Mesendoderm (in vitro differentiated cells): Measurements from ENCODE around the gene TP73.

Source experiments
- DNase-seq: peaks from one replicate; pipeline ENCODE4 v3.0.0; 2013
- H2AK5ac ChIP-seq: 2 replicates; pipeline ENCODE4 v1.6.1; 2013; ENCODE audit warnings: low read length, inconsistent platforms
- H2BK120ac ChIP-seq: 2 replicates; pipeline ENCODE4 v1.6.1; 2013; ENCODE audit warnings: low read depth, mild to moderate bottlenecking, low read length, moderate library complexity, mixed read lengths
- H2BK15ac ChIP-seq: replicated peaks from 2 replicates; pipeline ENCODE4 v1.6.1; 2013; ENCODE audit warnings: low read depth, mild to moderate bottlenecking, moderate library complexity
- H2BK5ac ChIP-seq: 2 replicates; pipeline ENCODE4 v1.6.1; 2013; ENCODE audit warnings: low read length, inconsistent platforms
- H3K18ac ChIP-seq: 2 replicates; pipeline ENCODE4 v1.6.1; 2013; ENCODE audit warnings: mild to moderate bottlenecking, low read length, mixed read lengths
- H3K23ac ChIP-seq: one replicate; pipeline ENCODE4 v1.6.1; 2013; ENCODE audit warnings: low read length
- H3K27ac ChIP-seq: 2 replicates; pipeline ENCODE4 v1.5.1; 2013; ENCODE audit warnings: low read depth, mild to moderate bottlenecking, inconsistent platforms, low read length, moderate library complexity
- H3K27me3 ChIP-seq: 2 replicates; pipeline ENCODE4 v1.6.1; 2013; ENCODE audit warnings: low read length, control low read depth, mild to moderate bottlenecking, inconsistent platforms; ENCODE audit not compliant: insufficient read depth, poor library complexity
- H3K36me3 ChIP-seq: 2 replicates; pipeline ENCODE4 v1.6.1; 2013; ENCODE audit warnings: low read length, inconsistent platforms; ENCODE audit not compliant: control insufficient read depth, insufficient read depth
- H3K4ac ChIP-seq: one replicate; pipeline ENCODE4 v1.6.1; 2013; ENCODE audit warnings: low read depth, mild to moderate bottlenecking, low read length, moderate library complexity
- H3K4me1 ChIP-seq: 2 replicates; pipeline ENCODE4 v1.6.1; 2013; ENCODE audit warnings: low read depth, low read length, inconsistent platforms; ENCODE audit not compliant: control insufficient read depth
- H3K4me2 ChIP-seq: 2 replicates; pipeline ENCODE4 v1.6.1; 2013; ENCODE audit warnings: low read length
- H3K4me3 ChIP-seq: 2 replicates; pipeline ENCODE4 v1.5.1; 2013; ENCODE audit warnings: mild to moderate bottlenecking, low read length
- H3K56ac ChIP-seq: one replicate; pipeline ENCODE4 v1.6.1; 2013; ENCODE audit warnings: low read length
- H3K79me1 ChIP-seq: 2 replicates; pipeline ENCODE4 v1.6.1; 2013; ENCODE audit warnings: low read length, inconsistent platforms
- H3K79me2 ChIP-seq: 2 replicates; pipeline ENCODE4 v1.6.1; 2013; ENCODE audit warnings: mild to moderate bottlenecking, low read length; ENCODE audit not compliant: control insufficient read depth, insufficient read depth
- H3K9ac ChIP-seq: 2 replicates; pipeline ENCODE4 v1.6.1; 2013; ENCODE audit warnings: low read length, inconsistent platforms
- H4K5ac ChIP-seq: one replicate; pipeline ENCODE4 v1.6.1; 2013; ENCODE audit warnings: low read length
- H4K8ac ChIP-seq: one replicate; pipeline ENCODE4 v1.6.1; 2013; ENCODE audit warnings: low read depth, mild to moderate bottlenecking, control low read depth, low read length, moderate library complexity
- WGBS: extraction: QIAGEN DNeasy Blood & Tissue Kit; methylation state at CpG from one replicate; pipeline ENCODE4 v1.1.7; 2013; ENCODE audit warnings: low lambda C conversion rate, missing lambda C conversion rate; ENCODE audit not compliant: insufficient coverage; ENCODE audit errors: extremely low coverage; 5-methylcytosine and 5-hydroxymethylcytosine counted together

Gene TP73

DNA sequence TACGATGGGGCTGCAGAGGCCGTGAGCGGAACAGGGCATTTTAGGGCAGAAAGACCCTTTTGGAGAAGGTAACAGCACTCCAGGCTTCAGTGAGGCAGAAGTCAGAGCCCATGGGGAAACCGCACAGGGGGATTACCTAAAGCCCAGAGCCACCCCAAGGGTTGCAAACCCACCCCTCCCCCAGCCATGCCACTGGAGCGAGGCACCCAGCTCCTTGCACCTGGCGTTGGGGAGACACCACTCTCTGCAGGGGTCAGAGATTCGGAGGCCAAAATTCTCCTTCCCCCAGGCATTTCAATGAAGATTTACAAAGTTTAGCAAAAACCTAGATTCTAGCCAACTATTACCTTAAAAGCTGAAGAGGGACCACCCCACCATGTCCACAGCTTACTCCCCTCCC lies 61.5 kb downstream of the TP73 start:
- Histone ChIP-seq H2BK5ac (no peak overlapping the region), H3K27ac (no peak overlapping the region), H3K4me2 (no peak overlapping the region), H3K4ac (no peak overlapping the region), H3K9ac (no peak overlapping the region), H4K5ac (no peak overlapping the region), H2BK15ac (no peak overlapping the region), H4K8ac (no peak overlapping the region), H3K4me3 (no peak overlapping the region), H3K27me3 (no peaks in the 10 kb centered on the region), H3K18ac (no peak overlapping the region), H3K56ac (no peak overlapping the region), H3K4me1 (no peaks in the 10 kb centered on the region), H3K36me3 (no peaks in the 10 kb centered on the region), H2AK5ac (no peak overlapping the region), H3K79me1 (no peaks in the 10 kb centered on the region), H3K23ac (no peak overlapping the region), H2BK120ac (no peak overlapping the region), H3K79me2 (no peaks in the 10 kb centered on the region)
- WGBS: no CpG with 5 or more reads among the region's 7 CpGs
- DNase-seq: no peak

GRCh38 chr1:3714284-3714741 lies 62.0 kb downstream of the TP73 start:
- WGBS: no CpG with 5 or more reads among the region's 10 CpGs
- no peak overlapping the region for H2BK5ac ChIP-seq
- H3K4ac ChIP-seq: no peak overlapping the region
- no peak overlapping the region for H3K9ac ChIP-seq
- H3K4me3 ChIP-seq: no peak overlapping the region
- H3K36me3 ChIP-seq: no peaks in the 10 kb centered on the region
- H4K5ac ChIP-seq: no peak overlapping the region
- no peaks in the 10 kb centered on the region for H3K79me2 ChIP-seq
- H3K18ac ChIP-seq: no peak overlapping the region
- no peak overlapping the region for H2BK120ac ChIP-seq
- no peaks in the 10 kb centered on the region for H3K27me3 ChIP-seq
- H3K56ac ChIP-seq: no peak overlapping the region
- H3K79me1 ChIP-seq: no peaks in the 10 kb centered on the region
- H3K4me1 ChIP-seq: no peaks in the 10 kb centered on the region
- H3K23ac ChIP-seq: no peak overlapping the region
- no peak overlapping the region for H3K4me2 ChIP-seq
- H2AK5ac ChIP-seq: no peak overlapping the region
- no peak overlapping the region for H2BK15ac ChIP-seq
- H4K8ac ChIP-seq: no peak overlapping the region
- H3K27ac ChIP-seq: no peak overlapping the region
- no peak for DNase-seq

DNA sequence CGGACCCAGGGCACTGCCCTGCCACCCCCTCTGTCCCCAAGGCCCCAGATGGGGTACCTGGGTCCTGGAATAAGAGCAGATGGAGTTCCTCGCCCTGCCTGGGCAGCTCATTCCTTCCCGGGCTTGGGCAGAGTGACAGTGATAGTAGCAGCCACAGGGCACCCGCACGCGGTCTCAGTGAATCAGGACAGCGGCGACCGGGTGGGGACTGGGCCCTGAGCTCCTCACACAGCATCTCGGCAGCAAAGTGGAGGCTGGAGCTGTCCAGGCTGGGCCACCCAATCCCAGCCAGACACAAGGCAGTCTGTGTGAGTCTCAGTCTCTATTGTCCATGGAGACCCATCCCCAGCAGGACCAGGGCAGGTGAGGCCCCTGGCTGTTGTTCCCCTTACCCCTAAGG lies 62.5 kb downstream of the TP73 start:
- Histone ChIP-seq H3K4me3 (no peak overlapping the region), H4K5ac (no peak overlapping the region), H3K18ac (no peak overlapping the region), H2AK5ac (no peak overlapping the region), H3K4me2 (no peak overlapping the region), H3K79me2 (no peaks in the 10 kb centered on the region), H3K27me3 (no peaks in the 10 kb centered on the region), H3K9ac (no peak overlapping the region), H4K8ac (no peak overlapping the region), H3K23ac (no peak overlapping the region), H3K56ac (no peak overlapping the region), H2BK15ac (no peak overlapping the region), H3K4ac (no peak overlapping the region), H3K36me3 (no peaks in the 10 kb centered on the region), H3K79me1 (no peaks in the 10 kb centered on the region), H2BK5ac (no peak overlapping the region), H2BK120ac (no peak overlapping the region), H3K27ac (no peak overlapping the region), H3K4me1 (no peaks in the 10 kb centered on the region)
- no CpG with 5 or more reads among the region's 10 CpGs for WGBS
- no peak for DNase-seq

GRCh38 chr1:3716351-3716750 lies 64.0 kb downstream of the TP73 start:
- H3K79me1 ChIP-seq: no peaks in the 10 kb centered on the region
- H3K79me2 ChIP-seq: no peaks in the 10 kb centered on the region
- no peak overlapping the region for H3K23ac ChIP-seq
- H3K27me3 ChIP-seq: no peaks in the 10 kb centered on the region
- DNase-seq: no peak
- no peak overlapping the region for H2BK120ac ChIP-seq
- no peak overlapping the region for H3K56ac ChIP-seq
- no peak overlapping the region for H2BK15ac ChIP-seq
- H4K5ac ChIP-seq: no peak overlapping the region
- no peaks in the 10 kb centered on the region for H3K36me3 ChIP-seq
- H2AK5ac ChIP-seq: no peak overlapping the region
- no peak overlapping the region for H3K9ac ChIP-seq
- no peak overlapping the region for H3K4me3 ChIP-seq
- no peak overlapping the region for H2BK5ac ChIP-seq
- H4K8ac ChIP-seq: no peak overlapping the region
- no peaks in the 10 kb centered on the region for H3K4me1 ChIP-seq
- no peak overlapping the region for H3K4me2 ChIP-seq
- no peak overlapping the region for H3K18ac ChIP-seq
- no peak overlapping the region for H3K27ac ChIP-seq
- no CpG with 5 or more reads among the region's 6 CpGs for WGBS
- H3K4ac ChIP-seq: no peak overlapping the region

- Histone ChIP-seq H3K79me1 (no peaks in the 10 kb centered on the region), H3K56ac (no peak overlapping the region), H2BK120ac (no peak overlapping the region), H3K18ac (no peak overlapping the region), H3K4me1 (no peaks in the 10 kb centered on the region), H3K4me3 (no peak overlapping the region), H3K27ac (no peak overlapping the region), H3K4me2 (no peak overlapping the region), H3K79me2 (no peaks in the 10 kb centered on the region), H4K8ac (no peak overlapping the region), H3K27me3 (no peaks in the 10 kb centered on the region), H3K36me3 (no peaks in the 10 kb centered on the region), H2BK5ac (no peak overlapping the region), H3K23ac (no peak overlapping the region), H3K4ac (no peak overlapping the region), H3K9ac (no peak overlapping the region), H2BK15ac (no peak overlapping the region), H2AK5ac (no peak overlapping the region), H4K5ac (no peak overlapping the region)
- WGBS: no CpG with 5 or more reads among the region's 33 CpGs
- DNase-seq: no peak
Observed at GRCh38 chr1:3717041-3717714, 64.9 kb downstream of the TP73 start.
